HG02678 (cell line): ENCODE data around the gene LYRM7.
A peak's percentile ranks its signal among the peaks of the same experiment; 100 is the strongest.
"Not testable (repeated sequence)": the region's sequence is repeated elsewhere in the genome, so short reads cannot be mapped to it uniquely, and the experiment has no call there.

ENCODE experiments used
- ATAC-seq: cut with Tn5 transposase; IDR thresholded peaks from one replicate; pipeline ENCODE4 v1.9.1; 2021; ENCODE audit warnings: mild to moderate bottlenecking, moderate library complexity; ENCODE audit not compliant: unreplicated experiment

LYRM7 gene

GRCh38 chr5:131171276-131171810, 599 bp downstream of the LYRM7 start:
- no peak for ATAC-seq

- no peak for ATAC-seq
Observed at GRCh38 chr5:131180407-131180806, 9.7 kb downstream of the LYRM7 start.

GRCh38 chr5:131182839-131183238, 12.1 kb downstream of the LYRM7 start:
- ATAC-seq, result no peak

- ATAC-seq, result no peak
Observed at GRCh38 chr5:131185523-131186104, 14.9 kb downstream of the LYRM7 start.

GRCh38 chr5:131186561-131187256, 16.0 kb downstream of the LYRM7 start:
- ATAC-seq, result no peak

- no peak for ATAC-seq
Observed at GRCh38 chr5:131193106-131193505, 22.4 kb downstream of the LYRM7 start.

- ATAC-seq, result not testable (repeated sequence)
Observed at GRCh38 chr5:131193897-131194296, 23.2 kb downstream of the LYRM7 start.

- no peak for ATAC-seq
Observed at GRCh38 chr5:131194725-131195124, 24.0 kb downstream of the LYRM7 start.

- ATAC-seq, result no peak
Observed at GRCh38 chr5:131195696-131196095, 25.0 kb downstream of the LYRM7 start.

GRCh38 chr5:131196331-131196730, 25.6 kb downstream of the LYRM7 start:
- no peak for ATAC-seq

- ATAC-seq, result no peak
Observed at GRCh38 chr5:131198625-131199024, 27.9 kb downstream of the LYRM7 start.

- no peak for ATAC-seq
Observed at GRCh38 chr5:131200560-131200959, 29.8 kb downstream of the LYRM7 start.

GRCh38 chr5:131204964-131205363, 34.2 kb downstream of the LYRM7 start:
- no peak for ATAC-seq

- no peak for ATAC-seq
Observed at GRCh38 chr5:131206061-131206460, 35.3 kb downstream of the LYRM7 start.

GRCh38 chr5:131206772-131207171, 36.0 kb downstream of the LYRM7 start:
- ATAC-seq, result no peak

GRCh38 chr5:131209175-131209505, 38.4 kb downstream of the LYRM7 start:
- ATAC-seq, result no peak

- ATAC-seq, result peak; percentile 75
Observed at GRCh38 chr5:131209506-131210150, 38.9 kb downstream of the LYRM7 start.

GRCh38 chr5:131210151-131210510, 39.4 kb downstream of the LYRM7 start:
- ATAC-seq, result peak; percentile 5

GRCh38 chr5:131211669-131212068, 40.9 kb downstream of the LYRM7 start:
- no peak for ATAC-seq

GRCh38 chr5:131212471-131213021, 41.8 kb downstream of the LYRM7 start:
- ATAC-seq, result peak; percentile 69

GRCh38 chr5:131214609-131215227, 44.0 kb downstream of the LYRM7 start:
- ATAC-seq, result no peak
